ENCODE results near the gene MAGI2.
A peak's percentile ranks its signal among the peaks of the same experiment; 100 is the strongest.

MAGI2 gene

GRCh38 chr7:78052112-78052511 is 1401.4 kb downstream of the MAGI2 start:
- no peak for DNase-seq

- no peak for DNase-seq
Measured at GRCh38 chr7:78047800-78048199, 1405.7 kb downstream of the MAGI2 start.

- no peak for DNase-seq
Measured at GRCh38 chr7:78043159-78043558, 1410.3 kb downstream of the MAGI2 start.

GRCh38 chr7:78041423-78041822 is 1412.0 kb downstream of the MAGI2 start:
- no peak for DNase-seq

GRCh38 chr7:78039790-78040776 is 1413.4 kb downstream of the MAGI2 start:
- DNase-seq = peak; percentile 5

GRCh38 chr7:78038465-78039080 is 1414.9 kb downstream of the MAGI2 start:
- no peak for DNase-seq

GRCh38 chr7:78037603-78038002 is 1415.9 kb downstream of the MAGI2 start:
- DNase-seq = no peak

GRCh38 chr7:78033410-78033809 is 1420.1 kb downstream of the MAGI2 start:
- no peak for DNase-seq

GRCh38 chr7:78026492-78026891 is 1427.0 kb downstream of the MAGI2 start:
- no peak for DNase-seq

- DNase-seq = no peak
Measured at GRCh38 chr7:78024591-78024990, 1428.9 kb downstream of the MAGI2 start.

- DNase-seq = no peak
Measured at GRCh38 chr7:78023191-78023590, 1430.3 kb downstream of the MAGI2 start.

- no peak for DNase-seq
Measured at GRCh38 chr7:78022165-78022564, 1431.3 kb downstream of the MAGI2 start.

GRCh38 chr7:78020874-78021249 is 1432.6 kb downstream of the MAGI2 start:
- no peak for DNase-seq

GRCh38 chr7:78020136-78020873 is 1433.2 kb downstream of the MAGI2 start:
- DNase-seq = peak; percentile 83

GRCh38 chr7:78019447-78020135 is 1433.9 kb downstream of the MAGI2 start:
- DNase-seq = peak; percentile 87

- peak; percentile 35 for DNase-seq
Measured at GRCh38 chr7:78018641-78019446, 1434.6 kb downstream of the MAGI2 start.

GRCh38 chr7:78017591-78018100 is 1435.8 kb downstream of the MAGI2 start:
- DNase-seq = no peak

GRCh38 chr7:78015574-78016260 is 1437.8 kb downstream of the MAGI2 start:
- no peak for DNase-seq

- no peak for DNase-seq
Measured at GRCh38 chr7:78014401-78014800, 1439.1 kb downstream of the MAGI2 start.

GRCh38 chr7:78013386-78013785 is 1440.1 kb downstream of the MAGI2 start:
- no peak for DNase-seq

- no peak for DNase-seq
Measured at GRCh38 chr7:78011642-78012041, 1441.8 kb downstream of the MAGI2 start.
